HEK293 (cell line): ENCODE measurements around the gene PLIN4.

Source experiments
- CTCF ChIA-PET: fragments of 350-600 bp; formaldehyde crosslinking; extraction: SDS; loops from one replicate; lab custom pipeline; 2021; ENCODE audit warnings: antibody characterized with exemption; lab: Yijun Ruan, JAX
- POLR2A ChIA-PET: fragments of 300-600 bp; formaldehyde crosslinking; extraction: SDS; loops from one replicate; lab custom pipeline; 2020; ENCODE audit warnings: antibody characterized with exemption, inconsistent platforms; lab: Yijun Ruan, JAX
- H3K27ac ChIP-seq: fragments of 200-500 bp; sonication (Bioruptor generic); 2 replicates; pipeline ENCODE4 v1.5.1; 2014; ENCODE audit warnings: low read depth, low read length, control low read depth, inconsistent platforms; ENCODE audit errors: extremely low read depth
- H3K36me3 ChIP-seq, 2 experiments: fragments of 200-500 bp in 1 of 2; sonication (Bioruptor generic) in 1 of 2; 1 replicate in 1 of 2; 2 replicates in 1 of 2; pipeline ENCODE4 v1.5.1; 2014 to 2017; ENCODE audit warnings: inconsistent platforms in 2 of 2, low read length in 2 of 2; ENCODE audit not compliant: control insufficient read depth in 2 of 2, insufficient read depth in 1 of 2
- H3K4me1 ChIP-seq: fragments of 200-500 bp; sonication (Bioruptor generic); 2 replicates; pipeline ENCODE4 v1.5.1; 2014; ENCODE audit warnings: mild to moderate bottlenecking, low read length, inconsistent platforms; ENCODE audit not compliant: control insufficient read depth, insufficient read depth
- H3K4me3 ChIP-seq: 2 replicates; pipeline ENCODE4 v1.5.1; 2011; ENCODE audit warnings: low read depth, mild to moderate bottlenecking, control low read depth, low read length, moderate library complexity
- H3K9me3 ChIP-seq: fragments of 200-500 bp; sonication (Bioruptor generic); 2 replicates; pipeline ENCODE4 v1.5.1; 2014; ENCODE audit warnings: low read depth, low read length, inconsistent platforms; ENCODE audit not compliant: control insufficient read depth, insufficient read depth
- HOXC10 ChIP-seq: sonication (generic); formaldehyde crosslinking; IDR thresholded peaks from 2 replicates; pipeline ENCODE4 v1.8.1; 2023; ENCODE audit warnings: mild to moderate bottlenecking, missing genetic modification reagents
- KLF8 ChIP-seq: fragments of 450-650 bp; formaldehyde crosslinking; IDR thresholded peaks from 2 replicates; pipeline ENCODE4 v1.5.1; 2016; ENCODE audit warnings: missing biosample characterization, missing genetic modification characterization
- SETDB1 ChIP-seq: IDR thresholded peaks from one replicate; pipeline ENCODE4 v1.6.1; 2017; ENCODE audit warnings: mild to moderate bottlenecking, low read length, moderate library complexity, mixed read lengths; ENCODE audit not compliant: insufficient read length
- SP7 ChIP-seq: fragments of 450-650 bp; formaldehyde crosslinking; IDR thresholded peaks from 2 replicates; pipeline ENCODE4 v1.5.1; 2016; ENCODE audit warnings: missing biosample characterization, missing genetic modification characterization
- ZEB2 ChIP-seq: fragments of 450-650 bp; formaldehyde crosslinking; IDR thresholded peaks from 2 replicates; pipeline ENCODE4 v1.5.1; 2016; ENCODE audit warnings: missing biosample characterization, missing genetic modification characterization
- ZNF16 ChIP-seq: fragments of 450-650 bp; formaldehyde crosslinking; IDR thresholded peaks from 2 replicates; pipeline ENCODE4 v1.5.1; 2016; ENCODE audit warnings: low read depth, missing biosample characterization, missing genetic modification characterization
- ZNF514 ChIP-seq: fragments of 450-650 bp; formaldehyde crosslinking; IDR thresholded peaks from 2 replicates; pipeline ENCODE4 v1.5.1; 2016; ENCODE audit warnings: missing biosample characterization, missing genetic modification characterization
- ZNF560 ChIP-seq: fragments of 450-650 bp; formaldehyde crosslinking; IDR thresholded peaks from 2 replicates; pipeline ENCODE4 v1.5.1; 2017; ENCODE audit warnings: missing biosample characterization, missing genetic modification characterization, borderline replicate concordance
- ZNF623 ChIP-seq: fragments of 450-650 bp; formaldehyde crosslinking; IDR thresholded peaks from 2 replicates; pipeline ENCODE4 v1.5.1; 2016; ENCODE audit warnings: missing biosample characterization, missing genetic modification characterization
- ZNF707 ChIP-seq: fragments of 450-650 bp; formaldehyde crosslinking; IDR thresholded peaks from 2 replicates; pipeline ENCODE4 v1.5.1; 2016; ENCODE audit warnings: missing biosample characterization, missing genetic modification characterization
- ZNF776 ChIP-seq: fragments of 450-650 bp; formaldehyde crosslinking; IDR thresholded peaks from 2 replicates; pipeline ENCODE4 v1.5.0; 2017; ENCODE audit warnings: missing biosample characterization, missing genetic modification characterization, borderline replicate concordance
- TF ChIP-seq, protein P1 (sequence below): fragments of 450-650 bp; formaldehyde crosslinking; IDR thresholded peaks from 2 replicates; pipeline ENCODE4 v1.5.1; 2016; ENCODE audit warnings: missing biosample characterization, missing genetic modification characterization
- TF ChIP-seq, protein P2 (sequence below): fragments of 450-650 bp; formaldehyde crosslinking; IDR thresholded peaks from 2 replicates; pipeline ENCODE4 v1.5.1; 2016; ENCODE audit warnings: missing biosample characterization, missing genetic modification characterization
- TF ChIP-seq, protein P3 (sequence below): fragments of 450-650 bp; formaldehyde crosslinking; IDR thresholded peaks from 2 replicates; pipeline ENCODE4 v1.5.1; 2016; ENCODE audit warnings: missing biosample characterization, missing genetic modification characterization

Gene PLIN4

GRCh38 chr19:4547303-4548237 lies 29.3 kb upstream of the PLIN4 start:
- no peak overlapping the region for H3K4me3 ChIP-seq
- POLR2A ChIA-PET: no interaction called here
- no peaks in the 10 kb centered on the region for H3K4me1 ChIP-seq
- H3K9me3 ChIP-seq: no peaks in the 10 kb centered on the region
- CTCF ChIA-PET: interaction anchor here (0.6 to 1.5 kb wide), 12 partner anchors 8 to 280 kb away, joined by 3 to 5 read pairs (median 3); no protein-coding TSS in a partner anchor
- TF ChIP-seq, protein P1, sequence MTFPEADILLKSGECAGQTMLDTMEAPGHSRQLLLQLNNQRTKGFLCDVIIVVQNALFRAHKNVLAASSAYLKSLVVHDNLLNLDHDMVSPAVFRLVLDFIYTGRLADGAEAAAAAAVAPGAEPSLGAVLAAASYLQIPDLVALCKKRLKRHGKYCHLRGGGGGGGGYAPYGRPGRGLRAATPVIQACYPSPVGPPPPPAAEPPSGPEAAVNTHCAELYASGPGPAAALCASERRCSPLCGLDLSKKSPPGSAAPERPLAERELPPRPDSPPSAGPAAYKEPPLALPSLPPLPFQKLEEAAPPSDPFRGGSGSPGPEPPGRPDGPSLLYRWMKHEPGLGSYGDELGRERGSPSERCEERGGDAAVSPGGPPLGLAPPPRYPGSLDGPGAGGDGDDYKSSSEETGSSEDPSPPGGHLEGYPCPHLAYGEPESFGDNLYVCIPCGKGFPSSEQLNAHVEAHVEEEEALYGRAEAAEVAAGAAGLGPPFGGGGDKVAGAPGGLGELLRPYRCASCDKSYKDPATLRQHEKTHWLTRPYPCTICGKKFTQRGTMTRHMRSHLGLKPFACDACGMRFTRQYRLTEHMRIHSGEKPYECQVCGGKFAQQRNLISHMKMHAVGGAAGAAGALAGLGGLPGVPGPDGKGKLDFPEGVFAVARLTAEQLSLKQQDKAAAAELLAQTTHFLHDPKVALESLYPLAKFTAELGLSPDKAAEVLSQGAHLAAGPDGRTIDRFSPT (tag by site-specific recombination): no peak
- TF ChIP-seq ZNF560 (tag by site-specific recombination) (no peak), SP7 (tag by site-specific recombination) (0 out of 2 replicates have a peak, but pooled peaks have one; percentile 14), ZNF16 (tag by site-specific recombination) (peak; percentile 96), KLF8 (tag by site-specific recombination) (peak; percentile 48; the same call in 1 of the 2 replicates), ZNF623 (tag by site-specific recombination) (peak; percentile 99), SETDB1 (no peak)
- TF ChIP-seq, protein P2, sequence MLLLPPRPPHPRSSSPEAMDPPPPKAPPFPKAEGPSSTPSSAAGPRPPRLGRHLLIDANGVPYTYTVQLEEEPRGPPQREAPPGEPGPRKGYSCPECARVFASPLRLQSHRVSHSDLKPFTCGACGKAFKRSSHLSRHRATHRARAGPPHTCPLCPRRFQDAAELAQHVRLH (tag by site-specific recombination): peak; percentile 73; the same call in 1 of the 2 replicates
- TF ChIP-seq, protein P3, sequence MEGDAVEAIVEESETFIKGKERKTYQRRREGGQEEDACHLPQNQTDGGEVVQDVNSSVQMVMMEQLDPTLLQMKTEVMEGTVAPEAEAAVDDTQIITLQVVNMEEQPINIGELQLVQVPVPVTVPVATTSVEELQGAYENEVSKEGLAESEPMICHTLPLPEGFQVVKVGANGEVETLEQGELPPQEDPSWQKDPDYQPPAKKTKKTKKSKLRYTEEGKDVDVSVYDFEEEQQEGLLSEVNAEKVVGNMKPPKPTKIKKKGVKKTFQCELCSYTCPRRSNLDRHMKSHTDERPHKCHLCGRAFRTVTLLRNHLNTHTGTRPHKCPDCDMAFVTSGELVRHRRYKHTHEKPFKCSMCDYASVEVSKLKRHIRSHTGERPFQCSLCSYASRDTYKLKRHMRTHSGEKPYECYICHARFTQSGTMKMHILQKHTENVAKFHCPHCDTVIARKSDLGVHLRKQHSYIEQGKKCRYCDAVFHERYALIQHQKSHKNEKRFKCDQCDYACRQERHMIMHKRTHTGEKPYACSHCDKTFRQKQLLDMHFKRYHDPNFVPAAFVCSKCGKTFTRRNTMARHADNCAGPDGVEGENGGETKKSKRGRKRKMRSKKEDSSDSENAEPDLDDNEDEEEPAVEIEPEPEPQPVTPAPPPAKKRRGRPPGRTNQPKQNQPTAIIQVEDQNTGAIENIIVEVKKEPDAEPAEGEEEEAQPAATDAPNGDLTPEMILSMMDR: peak; percentile 54
- H3K27ac ChIP-seq: no peak overlapping the region
- H3K36me3 ChIP-seq: peaks cover 0 to 17% of the 10 kb centered on the region in 2 experiments; a peak in 2 of 3 replicates

DNA sequence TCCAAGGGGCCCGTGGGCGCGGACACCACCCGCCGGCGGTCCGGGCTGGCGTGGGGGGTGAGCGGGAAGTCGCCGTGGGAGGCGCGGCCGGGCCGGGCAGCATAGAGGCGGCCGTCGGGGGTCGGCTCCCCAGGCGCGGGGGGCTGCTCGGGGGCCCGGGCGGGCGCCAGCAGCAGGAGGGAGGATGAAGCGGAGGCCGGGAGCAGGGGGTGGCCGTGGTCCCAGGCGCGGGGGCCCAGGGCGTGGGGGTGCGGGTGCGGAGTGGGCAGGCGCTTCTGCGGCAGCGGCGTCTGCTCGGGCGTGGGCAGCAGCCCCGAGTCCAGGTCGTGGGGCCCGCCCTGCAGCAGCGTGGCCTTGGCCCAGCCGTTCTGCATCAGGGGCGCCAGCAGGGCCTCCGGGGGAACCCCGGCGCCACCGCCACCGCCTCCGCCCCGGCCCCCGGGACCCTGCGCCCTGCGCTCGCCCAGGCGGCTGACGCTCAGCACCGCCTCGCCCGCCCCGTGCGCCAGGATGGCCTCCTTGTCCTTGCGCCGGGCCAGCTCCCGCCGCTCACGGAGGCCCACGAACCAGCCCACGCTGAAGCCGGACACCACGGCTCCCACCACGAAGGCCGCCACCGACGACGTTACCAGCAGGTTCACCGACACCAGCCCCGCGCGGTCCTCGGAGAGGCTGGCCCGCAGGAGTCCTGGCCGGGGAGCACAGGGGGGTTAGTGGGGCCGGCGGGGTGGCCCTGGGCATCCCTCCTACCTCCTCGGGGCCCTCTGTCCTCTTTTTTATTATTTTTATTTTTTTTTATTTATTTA lies 25.8 kb upstream of the PLIN4 start:
- CTCF ChIA-PET: interaction anchor here (0.6 to 1.8 kb wide), 3 partner anchors 17 to 24 kb away, joined by 3 to 6 read pairs (median 5); no protein-coding TSS in a partner anchor
- POLR2A ChIA-PET: no interaction called here
- no peak overlapping the region for H3K4me3 ChIP-seq
- no peaks in the 10 kb centered on the region for H3K9me3 ChIP-seq
- H3K36me3 ChIP-seq: no peaks in the 10 kb centered on the region
- TF ChIP-seq ZEB2 (tag by site-specific recombination) (no peak), ZNF514 (tag by site-specific recombination) (no peak), ZNF707 (no peak), HOXC10 (CRISPR knock-in tag) (no peak), ZNF776 (no peak)
- no peak overlapping the region for H3K27ac ChIP-seq
- no peaks in the 10 kb centered on the region for H3K4me1 ChIP-seq
